ENCODE measurements around the gene LENG8. TPM values are rescaled to one million over a fixed set of nuclear protein-coding genes. Genes with fewer than 3 reads are reported as not detected.
"Not testable (repeated sequence)": the region's sequence is repeated elsewhere in the genome, so short reads cannot be mapped to it uniquely, and the experiment has no call there.

LENG8 gene
- total RNA-seq, 4 donors from 2014 or later = 124 to 219 (median 157) TPM

- Histone ChIP-seq H3K4me1 (peaks cover 5 to 7% of the 10 kb centered on the region in 2 donors), H3K27me3 (no peaks in the 10 kb centered on the region), H3K4me3 (replicated peaks in 1 of 3) (no peak overlapping the region), H3K27ac (no peak overlapping the region), H3K36me3 (peaks cover 0 to 4% of the 10 kb centered on the region in 2 donors), H3K9me3 (no peaks in the 10 kb centered on the region)
- intact Hi-C loops (cut with DNase I) = no loop called here
- DNase-seq = no peak
- TF ChIP-seq CTCF (IDR thresholded peaks at IDR 0.05) (no peak), POLR2A (IDR thresholded peaks at IDR 0.05) (no peak)
- 89 to 95% methylated on average over 7 of the region's 7 CpGs for WGBS, 2 donors
Observed at GRCh38 chr19:54444737-54445136, 4.3 kb upstream of the LENG8 start.

- H3K27ac ChIP-seq; H3K9me3 ChIP-seq; H3K4me3 ChIP-seq (replicated peaks in 1 of 3); H3K36me3 ChIP-seq; H3K27me3 ChIP-seq; intact Hi-C loops (cut with DNase I); DNase-seq: not testable (repeated sequence)
- H3K4me1 ChIP-seq = peaks cover 18 to 22% of the 10 kb centered on the region in 2 donors
- WGBS, 2 donors = 94 to 95% methylated on average over 15 of the region's 15 CpGs
Observed at GRCh38 chr19:54446349-54446748, 2.6 kb upstream of the LENG8 start.

GRCh38 chr19:54448040-54448773, 792 bp upstream of the LENG8 start:
- DNase-seq = peak; percentile 59 to 64
- no peaks in the 10 kb centered on the region for H3K9me3 ChIP-seq
- no peak for TF ChIP-seq POLR2A (IDR thresholded peaks at IDR 0.05)
- no peak for TF ChIP-seq CTCF (IDR thresholded peaks at IDR 0.05)
- H3K36me3 ChIP-seq = peaks cover 16 to 23% of the 10 kb centered on the region in 2 donors
- no peaks in the 10 kb centered on the region for H3K27me3 ChIP-seq
- intact Hi-C loops (cut with DNase I) = loop anchor here (2.0 kb wide), 1 partner anchor 15 kb away; the partner anchor contains the start of gene LENG9
- 2% methylated on average over 34 of the region's 34 CpGs for WGBS, 2 donors
- peak overlapping the region; percentile 92 to 95 (median 95) for H3K27ac ChIP-seq
- H3K4me1 ChIP-seq = peaks cover 19 to 25% of the 10 kb centered on the region in 2 donors
- H3K4me3 ChIP-seq (replicated peaks in 1 of 3) = peak overlapping the region; percentile 77 to 98 (median 83)

GRCh38 chr19:54449701-54450069, 686 bp downstream of the LENG8 start:
- Histone ChIP-seq H3K4me3 (replicated peaks in 1 of 3) (peak overlapping the region; percentile 83 to 98 (median 83)), H3K27me3 (no peaks in the 10 kb centered on the region), H3K36me3 (peaks cover 30 to 38% of the 10 kb centered on the region in 2 donors), H3K9me3 (no peaks in the 10 kb centered on the region), H3K4me1 (peaks cover 19 to 25% of the 10 kb centered on the region in 2 donors), H3K27ac (peak overlapping the region; percentile 92 to 95 (median 95))
- intact Hi-C loops (cut with DNase I) = loop anchor here (2.0 kb wide), 1 partner anchor 13 kb away; the partner anchor contains the start of gene LENG9
- TF ChIP-seq POLR2A (IDR thresholded peaks at IDR 0.05) (no peak), CTCF (IDR thresholded peaks at IDR 0.05) (no peak)
- no peak for DNase-seq
- 1% methylated on average over 21 of the region's 21 CpGs for WGBS, 2 donors

GRCh38 chr19:54451331-54451871, 2.4 kb downstream of the LENG8 start:
- Histone ChIP-seq H3K27ac (no peak overlapping the region), H3K4me3 (replicated peaks in 1 of 3) (no peak overlapping the region)

More at GRCh38 chr19:54451331-54451871, 2.4 kb downstream of the LENG8 start:
- peaks cover 19 to 25% of the 10 kb centered on the region in 2 donors for H3K4me1 ChIP-seq
- no peak for DNase-seq
- TF ChIP-seq POLR2A (IDR thresholded peaks at IDR 0.05) (no peak), CTCF (IDR thresholded peaks at IDR 0.05) (no peak)
- peaks cover 48 to 52% of the 10 kb centered on the region in 2 donors for H3K36me3 ChIP-seq
- intact Hi-C loops (cut with DNase I) = no loop called here
- H3K9me3 ChIP-seq = no peaks in the 10 kb centered on the region
- 75 to 80% methylated on average over 9 of the region's 9 CpGs for WGBS, 2 donors
- no peaks in the 10 kb centered on the region for H3K27me3 ChIP-seq

All from thyroid gland (tissue), 4 donors.